Activated CD8-positive, alpha-beta T cell treated with anti-CD3 and anti-CD28 coated beads, Interleukin-2, amount 10 ng/mL, durations not matched to agents 7 days and 5 days (primary cell): Measurements from ENCODE around the gene TRAPPC3. TPM values are rescaled to one million over a fixed set of nuclear protein-coding genes. Genes with fewer than 3 reads are reported as not detected.
"Not testable (repeated sequence)": the region's sequence is repeated elsewhere in the genome, so short reads cannot be mapped to it uniquely, and the experiment has no call there.

Source experiments
- ATAC-seq: fragments of 150-1000 bp; cut with Tn5 transposase; one replicate; pipeline ENCODE4 v1.10.0; 2021; ENCODE audit warnings: moderate library complexity
- CTCF ChIA-PET: fragments of 350-600 bp; sonication (Branson Sonifier 250); formaldehyde crosslinking; loops from one replicate; lab custom pipeline; 2021; ENCODE audit warnings: antibody characterized with exemption; lab: Charles Lee
- POLR2A ChIA-PET: fragments of 350-600 bp; sonication (Branson Sonifier 250); formaldehyde crosslinking; loops from one replicate; lab custom pipeline; 2021; ENCODE audit warnings: antibody characterized with exemption; lab: Charles Lee
- DNase-seq: peaks from one replicate; pipeline ENCODE4 v3.0.0-alpha.2; 2020
- H3K27ac Mint-ChIP-seq: one replicate; pipeline ENCODE4 v1.8.0; 2021; ENCODE audit warnings: mild to moderate bottlenecking, mixed read lengths
- H3K27me3 Mint-ChIP-seq: one replicate; pipeline ENCODE4 v1.8.0; 2021; ENCODE audit warnings: low read depth, mixed read lengths
- H3K36me3 Mint-ChIP-seq: one replicate; pipeline ENCODE4 v1.8.0; 2021; ENCODE audit warnings: low read depth, mixed read lengths
- H3K4me1 Mint-ChIP-seq: one replicate; pipeline ENCODE4 v1.8.0; 2021; ENCODE audit warnings: low read depth, mixed read lengths
- H3K4me3 Mint-ChIP-seq: one replicate; pipeline ENCODE4 v1.8.0; 2021; ENCODE audit warnings: mild to moderate bottlenecking, mixed read lengths
- H3K9me3 Mint-ChIP-seq: one replicate; pipeline ENCODE4 v1.8.0; 2022; ENCODE audit warnings: mixed read lengths; ENCODE audit not compliant: insufficient read depth
- total RNA-seq, 2 experiments: library from RNA; stranded (reverse); gene quantifications; one replicate each; pipeline ENCODE4 v1.2.3, GENCODE V29; 2021

The TRAPPC3 gene
- 10 to 100 TPM; 55.6 to 56.4 TPM for total RNA-seq

DNA sequence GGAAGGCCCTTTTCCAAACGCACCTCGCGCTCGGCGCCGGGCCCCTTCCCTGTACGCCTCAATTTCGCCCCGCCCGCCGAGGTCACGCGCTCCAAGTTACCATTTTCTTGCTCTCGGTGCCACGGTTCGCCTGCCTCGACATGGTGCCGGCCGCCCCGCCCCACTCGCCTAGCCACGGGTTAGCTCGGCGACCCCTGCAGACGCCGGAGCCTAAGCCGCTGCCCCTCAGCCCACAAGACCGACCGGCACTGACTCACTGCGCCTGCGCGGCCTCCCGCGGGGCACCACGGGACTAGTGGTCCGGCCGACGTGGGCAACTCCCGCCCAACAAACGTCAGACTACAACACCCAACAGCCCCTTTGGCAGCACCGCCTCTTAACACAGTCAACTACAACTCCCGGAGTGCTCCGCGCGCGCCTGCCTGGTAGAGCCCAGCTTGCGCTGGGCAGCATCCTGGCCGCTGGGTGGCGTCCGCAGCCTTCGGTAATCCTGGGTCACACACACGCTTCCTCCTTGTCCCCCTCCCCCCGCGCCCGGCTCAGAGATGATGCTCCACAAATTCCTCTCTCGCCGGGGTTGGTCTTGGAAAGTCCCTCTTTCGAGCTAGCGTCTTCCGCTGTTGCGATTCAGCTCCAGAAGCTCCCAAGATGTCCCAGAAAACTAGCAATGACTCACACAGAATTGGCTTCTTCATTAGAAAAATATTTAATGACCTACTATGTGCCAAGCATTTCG, at the start of gene TRAPPC3:
TSS of gene TRAPPC3 (minus strand) at position 250 of the 736 bp plus-strand sequence. CDS start at position 142, 108 bp downstream.
- Mint-ChIP-seq H3K27me3 (no peaks in the 10 kb centered on the region), H3K36me3 (peaks cover 14% of the 10 kb centered on the region), H3K4me1 (peaks cover 74% of the 10 kb centered on the region), H3K9me3 (no peaks in the 10 kb centered on the region), H3K27ac (peak within 1 kb of the TSS; percentile 97), H3K4me3 (peak within 1 kb of the TSS; percentile 97)
- POLR2A ChIA-PET = interaction anchor here (0.6 to 3.8 kb wide), 19 partner anchors 10 to 380 kb away, joined by 3 to 56 read pairs (median 4); partner anchors contain the start of genes CLSPN and THRAP3
- DNase-seq = peak; percentile 100
- CTCF ChIA-PET = interaction anchor here (0.6 to 6.3 kb wide), 52 partner anchors 8 to 285 kb away, joined by 3 to 209 read pairs (median 6); partner anchors contain the start of genes EVA1B, LSM10, SH3D21 and STK40
- ATAC-seq = peak; percentile 94

DNA sequence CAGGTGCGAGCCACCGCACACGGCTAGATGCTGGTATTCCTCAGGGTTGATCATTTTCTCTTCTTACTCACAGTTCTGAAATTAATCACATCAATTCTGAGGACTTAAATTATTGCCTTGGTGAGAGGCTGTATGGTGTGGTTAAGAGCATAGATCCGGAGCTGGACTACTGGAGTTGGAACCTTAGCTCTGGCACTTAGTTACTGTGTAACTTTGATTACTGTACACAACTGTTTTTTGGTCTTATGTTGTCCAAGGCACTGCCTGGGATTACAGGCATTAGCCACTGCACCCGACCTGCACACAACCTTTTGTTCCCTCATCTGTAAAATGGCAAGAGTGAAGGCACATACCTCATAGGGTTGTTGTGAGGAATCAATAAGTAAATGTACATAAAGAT, 49.4 kb upstream of the TRAPPC3 start:
- H3K27me3 Mint-ChIP-seq = peaks cover 2% of the 10 kb centered on the region
- no peak for ATAC-seq
- ChIA-PET POLR2A (interaction anchor here (0.6 kb wide), 2 partner anchors 85 to 354 kb away, joined by 3 to 4 read pairs; no protein-coding TSS in a partner anchor), CTCF (no interaction called here)
- no peaks in the 10 kb centered on the region for H3K36me3 Mint-ChIP-seq
- no peak overlapping the region for H3K4me3 Mint-ChIP-seq
- H3K27ac Mint-ChIP-seq = no peak overlapping the region
- no peaks in the 10 kb centered on the region for H3K9me3 Mint-ChIP-seq
- H3K4me1 Mint-ChIP-seq = peaks cover 4% of the 10 kb centered on the region
- no peak for DNase-seq

DNA sequence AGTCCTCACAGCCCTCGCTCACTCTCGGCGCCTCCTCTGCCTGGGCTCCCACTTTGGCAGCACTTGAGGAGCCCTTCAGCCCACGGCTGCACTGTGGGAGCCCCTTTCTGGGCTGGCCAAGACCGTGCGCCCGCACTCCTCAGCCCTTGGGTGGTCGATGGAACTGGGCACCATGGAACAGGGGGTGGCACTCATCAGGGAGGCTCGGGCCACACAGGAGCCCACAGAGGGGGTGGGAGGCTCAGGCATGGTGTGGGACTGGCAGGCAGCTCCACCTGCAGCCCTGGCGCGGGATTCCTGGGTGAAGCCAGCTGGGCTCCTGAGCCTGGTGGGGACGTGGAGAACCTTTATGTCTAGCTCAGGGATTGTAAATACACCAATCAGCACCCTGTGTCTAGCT, 47.5 kb upstream of the TRAPPC3 start:
- H3K36me3 Mint-ChIP-seq, DNase-seq, H3K4me3 Mint-ChIP-seq, H3K9me3 Mint-ChIP-seq, ATAC-seq, POLR2A ChIA-PET, H3K27me3 Mint-ChIP-seq, H3K4me1 Mint-ChIP-seq, H3K27ac Mint-ChIP-seq: not testable (repeated sequence)
- CTCF ChIA-PET = interaction anchor here (1.9 kb wide), 1 partner anchor 8 kb away, joined by 4 read pairs; no protein-coding TSS in a partner anchor

DNA sequence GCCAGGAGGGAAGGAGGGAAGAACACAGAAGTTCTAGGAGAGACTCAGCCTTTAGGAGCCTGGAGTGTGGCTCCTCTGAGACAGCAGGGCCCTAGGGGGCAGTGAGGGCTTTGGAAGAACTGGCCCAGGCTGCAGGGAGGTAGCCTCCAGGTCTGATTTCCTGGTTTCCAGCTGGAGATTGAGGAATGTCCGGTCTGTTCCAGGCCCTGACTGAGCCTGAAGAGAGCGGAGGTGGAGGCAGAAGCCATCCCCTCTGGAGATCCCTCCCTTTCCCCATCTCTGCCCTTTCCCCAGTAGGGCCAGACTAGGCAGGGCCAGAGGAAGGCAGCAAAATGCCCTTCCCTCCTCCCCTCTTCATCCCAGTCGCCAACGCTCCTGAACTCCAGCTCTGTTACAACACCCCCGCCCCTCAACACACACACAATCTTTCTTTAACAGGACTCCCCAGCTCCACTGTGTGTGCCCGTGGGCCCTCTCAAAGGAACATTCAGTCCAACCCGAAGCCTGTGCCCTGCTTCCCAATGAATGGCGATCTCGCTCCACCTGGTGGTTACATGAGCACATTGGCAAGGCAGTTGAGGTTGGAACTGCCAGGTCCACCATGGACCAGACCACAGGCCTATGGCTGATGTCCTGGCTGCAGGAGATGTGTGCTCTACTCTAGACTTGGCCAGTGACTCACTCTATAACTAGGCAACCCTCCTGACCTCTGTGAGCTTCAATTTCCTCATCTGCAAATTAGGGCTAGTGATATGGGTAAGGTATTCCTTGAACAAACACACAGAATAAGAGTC, 38.7 kb upstream of the TRAPPC3 start:
- peak; percentile 87 for DNase-seq

DNA sequence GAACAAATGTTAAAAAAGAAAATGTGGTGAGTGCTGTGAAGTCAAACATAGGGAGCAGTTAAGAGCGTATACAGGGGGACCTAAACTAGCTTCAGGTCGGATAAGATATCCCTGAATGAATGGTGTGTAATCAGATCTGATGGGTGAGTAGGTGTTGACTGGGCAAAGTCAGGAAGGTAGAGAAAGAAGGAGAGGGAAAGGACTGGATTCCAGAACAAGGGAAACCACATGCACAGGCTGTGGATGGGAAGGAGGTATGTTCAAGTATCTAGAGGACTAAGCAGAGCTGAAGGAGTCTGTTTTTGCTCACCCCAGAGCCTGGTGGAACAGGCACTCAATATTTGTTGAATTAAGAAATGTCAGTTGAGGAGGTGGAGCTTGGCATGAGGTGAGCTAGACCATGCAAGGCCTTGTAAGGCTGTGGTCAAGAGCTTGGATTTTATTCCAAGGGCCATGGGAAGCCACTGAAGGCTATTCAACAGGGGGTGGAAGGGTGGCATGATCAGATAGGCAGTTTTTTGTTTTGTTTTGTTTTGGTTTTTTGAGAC, 34.1 kb upstream of the TRAPPC3 start:
- ChIA-PET CTCF (interaction anchor here (1.0 to 8.5 kb wide), 7 partner anchors 13 to 102 kb away, joined by 3 to 209 read pairs (median 6); partner anchors contain the start of gene TRAPPC3), POLR2A (interaction anchor here (1.2 to 1.7 kb wide), 2 partner anchors 22 to 40 kb away, joined by 4 to 18 read pairs; partner anchors contain the start of gene THRAP3)
- ATAC-seq (no peak), DNase-seq (no peak)
- no peaks in the 10 kb centered on the region for H3K27me3 Mint-ChIP-seq
- H3K9me3 Mint-ChIP-seq = no peaks in the 10 kb centered on the region
- H3K4me1 Mint-ChIP-seq = peaks cover 5% of the 10 kb centered on the region
- H3K27ac Mint-ChIP-seq = peak overlapping the region; percentile 1
- peaks cover 25% of the 10 kb centered on the region for H3K36me3 Mint-ChIP-seq
- no peak overlapping the region for H3K4me3 Mint-ChIP-seq

More for the DNA sequence above, 38.7 kb upstream of the TRAPPC3 start:
- Mint-ChIP-seq H3K27me3 (no peaks in the 10 kb centered on the region), H3K27ac (peak overlapping the region; percentile 73), H3K9me3 (no peaks in the 10 kb centered on the region), H3K4me3 (no peak overlapping the region), H3K4me1 (peaks cover 5% of the 10 kb centered on the region), H3K36me3 (no peaks in the 10 kb centered on the region)
- CTCF ChIA-PET = interaction anchor here (0.5 to 8.5 kb wide), 34 partner anchors 9 to 234 kb away, joined by 3 to 209 read pairs (median 5); partner anchors contain the start of genes MAP7D1, THRAP3 and TRAPPC3
- peak; percentile 99 for ATAC-seq
- POLR2A ChIA-PET = interaction anchor here (0.7 to 2.2 kb wide), 6 partner anchors 28 to 38 kb away, joined by 3 to 27 read pairs (median 5); partner anchors contain the start of genes MAP7D1 and TRAPPC3

DNA sequence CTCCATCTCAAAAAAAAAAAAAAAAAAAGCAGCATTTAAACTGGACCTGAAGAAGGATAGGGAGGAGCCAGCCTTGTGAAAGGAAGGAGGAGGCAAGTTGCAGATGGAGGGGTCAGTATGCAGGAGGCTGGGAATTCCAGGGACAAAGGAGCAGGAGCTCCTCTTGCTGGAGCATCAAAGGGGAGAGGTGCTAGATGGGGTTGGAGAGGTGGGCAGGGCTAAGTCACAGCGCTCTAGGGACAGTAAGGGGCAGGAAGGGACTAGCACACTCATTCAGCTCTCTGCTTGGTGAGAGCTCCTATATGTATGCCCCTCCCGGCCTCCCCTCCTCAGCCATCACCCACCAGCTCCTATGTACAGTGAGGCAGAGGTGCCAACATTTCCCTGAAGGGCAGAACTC, 33.4 kb upstream of the TRAPPC3 start:
- no peak overlapping the region for H3K27ac Mint-ChIP-seq
- H3K36me3 Mint-ChIP-seq = peaks cover 27% of the 10 kb centered on the region
- H3K9me3 Mint-ChIP-seq = no peaks in the 10 kb centered on the region
- H3K4me3 Mint-ChIP-seq = no peak overlapping the region
- no peaks in the 10 kb centered on the region for H3K4me1 Mint-ChIP-seq
- H3K27me3 Mint-ChIP-seq = no peaks in the 10 kb centered on the region
- no peak for DNase-seq
- ChIA-PET POLR2A (interaction anchor here (1.7 kb wide), 1 partner anchor 21 kb away, joined by 18 read pairs; no protein-coding TSS in a partner anchor), CTCF (interaction anchor here (1.0 to 8.5 kb wide), 7 partner anchors 12 to 103 kb away, joined by 3 to 209 read pairs (median 6); partner anchors contain the start of gene TRAPPC3)
- ATAC-seq = no peak

DNA sequence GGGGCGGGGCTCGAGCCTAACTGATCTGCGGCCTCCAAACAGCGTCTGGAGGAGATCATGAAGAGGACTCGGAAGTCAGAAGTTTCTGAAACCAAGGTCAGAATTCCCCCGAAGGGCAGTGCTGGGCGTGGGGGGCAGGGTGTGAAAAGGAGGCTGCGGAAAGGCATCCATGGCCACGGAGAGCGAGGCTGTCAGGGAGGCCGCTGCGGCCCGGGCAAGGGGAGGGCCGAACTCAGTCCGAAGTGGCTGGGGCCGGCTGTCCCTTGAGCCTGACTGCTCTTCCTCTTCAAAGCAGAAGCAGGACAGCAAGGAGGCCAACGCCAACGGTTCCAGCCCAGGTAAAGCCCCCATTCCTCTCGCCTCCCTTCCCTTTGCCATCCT, 29.9 kb upstream of the TRAPPC3 start:
- POLR2A ChIA-PET = interaction anchor here (1.8 kb wide), 1 partner anchor 18 kb away, joined by 5 read pairs; no protein-coding TSS in a partner anchor
- CTCF ChIA-PET = no interaction called here
- H3K4me3 Mint-ChIP-seq = no peak overlapping the region

DNA sequence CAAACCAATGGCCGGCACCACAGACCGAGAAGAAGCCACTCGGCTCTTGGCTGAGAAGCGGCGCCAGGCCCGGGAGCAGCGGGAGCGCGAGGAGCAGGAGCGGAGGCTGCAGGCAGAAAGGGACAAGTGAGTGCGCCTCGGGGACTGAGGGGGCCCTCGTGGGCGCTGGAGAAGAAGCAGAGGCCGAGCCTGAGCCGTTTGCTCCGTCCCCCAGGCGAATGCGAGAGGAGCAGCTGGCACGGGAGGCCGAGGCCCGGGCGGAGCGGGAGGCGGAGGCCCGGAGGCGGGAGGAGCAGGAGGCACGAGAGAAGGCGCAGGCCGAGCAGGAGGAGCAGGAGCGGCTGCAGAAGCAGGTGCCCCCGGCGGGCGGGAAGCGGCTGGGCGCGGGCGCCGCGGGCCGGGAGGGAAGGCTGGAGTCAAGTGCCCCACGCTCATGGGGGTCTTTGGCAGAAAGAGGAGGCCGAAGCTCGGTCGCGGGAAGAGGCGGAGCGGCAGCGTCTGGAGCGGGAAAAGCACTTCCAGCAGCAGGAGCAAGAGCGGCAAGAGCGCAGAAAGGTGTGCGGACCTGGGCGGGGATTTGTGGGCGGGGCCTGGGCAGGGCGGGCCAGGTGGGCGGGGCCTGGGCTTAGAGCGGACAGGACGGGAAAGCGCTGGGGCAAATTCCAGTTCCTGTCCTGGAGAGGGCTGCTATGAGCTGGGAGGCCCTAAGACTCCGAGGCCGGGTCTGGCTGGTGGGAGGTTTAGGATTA, 29.4 kb upstream of the TRAPPC3 start:
- Mint-ChIP-seq H3K9me3 (no peaks in the 10 kb centered on the region), H3K4me1 (peaks cover 2% of the 10 kb centered on the region), H3K4me3 (no peak overlapping the region), H3K27me3 (no peaks in the 10 kb centered on the region), H3K36me3 (peaks cover 52% of the 10 kb centered on the region), H3K27ac (no peak overlapping the region)
- DNase-seq (no peak), ATAC-seq (no peak)
- CTCF ChIA-PET = no interaction called here
- POLR2A ChIA-PET = interaction anchor here (1.8 kb wide), 1 partner anchor 18 kb away, joined by 5 read pairs; no protein-coding TSS in a partner anchor

More for the DNA sequence above, 29.9 kb upstream of the TRAPPC3 start:
- no peaks in the 10 kb centered on the region for H3K9me3 Mint-ChIP-seq
- H3K36me3 Mint-ChIP-seq = peaks cover 47% of the 10 kb centered on the region
- ATAC-seq = no peak
- H3K27me3 Mint-ChIP-seq = no peaks in the 10 kb centered on the region
- no peak overlapping the region for H3K27ac Mint-ChIP-seq
- no peak for DNase-seq
- no peaks in the 10 kb centered on the region for H3K4me1 Mint-ChIP-seq

DNA sequence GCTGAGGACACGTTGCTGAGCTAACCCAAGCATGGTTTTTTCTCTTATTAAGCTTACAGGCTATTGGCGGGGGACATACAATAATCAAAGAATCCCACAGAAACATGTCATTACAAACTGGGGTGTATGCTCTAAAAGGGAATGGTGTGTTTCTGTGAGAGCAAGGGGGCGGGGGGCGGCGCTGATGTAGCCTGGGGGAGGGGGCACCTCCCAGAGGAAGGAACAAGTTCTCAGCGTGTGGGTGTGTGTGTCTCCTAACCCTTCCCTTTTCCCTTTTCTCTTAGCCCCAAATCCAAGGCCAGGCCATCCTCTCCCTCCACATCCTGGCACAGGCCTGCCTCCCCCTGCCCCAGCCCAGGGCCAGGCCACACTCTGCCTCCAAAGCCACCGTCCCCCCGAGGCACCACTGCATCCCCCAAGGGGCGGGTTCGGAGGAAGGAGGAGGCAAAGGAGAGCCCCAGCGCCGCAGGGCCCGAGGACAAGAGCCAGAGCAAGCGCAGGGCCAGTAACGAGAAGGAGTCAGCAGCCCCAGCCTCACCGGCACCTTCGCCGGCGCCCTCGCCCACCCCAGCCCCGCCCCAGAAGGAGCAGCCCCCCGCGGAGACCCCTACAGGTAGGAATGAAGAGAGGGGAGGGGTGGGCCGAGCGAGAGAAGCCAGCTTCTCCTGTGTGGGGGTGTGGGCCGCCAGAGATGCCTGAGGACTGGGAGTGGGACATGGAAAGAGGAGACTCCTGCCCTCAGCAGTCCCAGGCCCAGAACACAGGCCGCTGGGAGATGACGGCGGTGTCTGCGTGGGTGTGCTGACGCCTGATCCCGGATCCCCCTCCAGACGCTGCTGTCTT, 28.5 kb upstream of the TRAPPC3 start:
- CTCF ChIA-PET = no interaction called here
- H3K27ac Mint-ChIP-seq = no peak overlapping the region
- H3K9me3 Mint-ChIP-seq = no peaks in the 10 kb centered on the region
- H3K4me1 Mint-ChIP-seq = peaks cover 2% of the 10 kb centered on the region
- DNase-seq (no peak), ATAC-seq (no peak)
- no peak overlapping the region for H3K4me3 Mint-ChIP-seq
- H3K36me3 Mint-ChIP-seq = peaks cover 58% of the 10 kb centered on the region
- H3K27me3 Mint-ChIP-seq = no peaks in the 10 kb centered on the region
- POLR2A ChIA-PET = interaction anchor here (0.6 kb wide), 1 partner anchor 44 kb away, joined by 3 read pairs; no protein-coding TSS in a partner anchor
